Thyroid gland (tissue), 4 donors: ENCODE data around the gene ADCY7.

Source experiments
- POLR2A ChIP-seq, 2 donors: fragments of 450-650 bp; IDR thresholded peaks; one replicate each; pipeline ENCODE4 v1.6.1; 2017; ENCODE audit warnings: antibody characterized with exemption in 2 of 2, mild to moderate bottlenecking in 2 of 2, moderate library complexity in 1 of 2
- TF ChIP-seq, protein P1 (sequence below), 6 experiments: fragments of 200-600 bp in 3 of 6; fragments of 450-650 bp in 3 of 6; sonication (generic) in 3 of 6; IDR thresholded peaks; one replicate each; pipeline ENCODE4 v1.5.1; 2016 to 2019; ENCODE audit warnings: antibody characterized with exemption in 6 of 6, mild to moderate bottlenecking in 2 of 6, inconsistent platforms in 1 of 6, moderate library complexity in 1 of 6

DNA sequence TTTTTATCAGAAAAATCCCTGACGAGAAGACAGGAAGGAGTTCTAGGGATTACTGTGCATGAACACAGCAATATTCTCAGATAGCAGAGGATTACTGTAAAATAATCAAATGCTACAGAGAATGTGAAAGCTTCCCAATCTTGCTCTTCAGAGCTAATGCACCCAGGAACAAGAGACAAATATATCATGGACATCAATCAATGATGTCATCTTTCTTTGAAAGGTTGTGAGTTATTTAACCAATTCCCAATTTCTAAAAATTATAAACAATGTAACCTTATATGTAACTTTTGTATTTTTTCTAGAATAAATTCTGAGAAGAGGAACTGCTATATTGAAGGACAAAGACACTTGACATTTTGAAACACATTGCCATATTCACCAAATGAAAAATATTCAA is 56.0 kb downstream of the ADCY7 start:
- TF ChIP-seq POLR2A (IDR thresholded peaks at IDR 0.05): no peak
- TF ChIP-seq, protein P1, sequence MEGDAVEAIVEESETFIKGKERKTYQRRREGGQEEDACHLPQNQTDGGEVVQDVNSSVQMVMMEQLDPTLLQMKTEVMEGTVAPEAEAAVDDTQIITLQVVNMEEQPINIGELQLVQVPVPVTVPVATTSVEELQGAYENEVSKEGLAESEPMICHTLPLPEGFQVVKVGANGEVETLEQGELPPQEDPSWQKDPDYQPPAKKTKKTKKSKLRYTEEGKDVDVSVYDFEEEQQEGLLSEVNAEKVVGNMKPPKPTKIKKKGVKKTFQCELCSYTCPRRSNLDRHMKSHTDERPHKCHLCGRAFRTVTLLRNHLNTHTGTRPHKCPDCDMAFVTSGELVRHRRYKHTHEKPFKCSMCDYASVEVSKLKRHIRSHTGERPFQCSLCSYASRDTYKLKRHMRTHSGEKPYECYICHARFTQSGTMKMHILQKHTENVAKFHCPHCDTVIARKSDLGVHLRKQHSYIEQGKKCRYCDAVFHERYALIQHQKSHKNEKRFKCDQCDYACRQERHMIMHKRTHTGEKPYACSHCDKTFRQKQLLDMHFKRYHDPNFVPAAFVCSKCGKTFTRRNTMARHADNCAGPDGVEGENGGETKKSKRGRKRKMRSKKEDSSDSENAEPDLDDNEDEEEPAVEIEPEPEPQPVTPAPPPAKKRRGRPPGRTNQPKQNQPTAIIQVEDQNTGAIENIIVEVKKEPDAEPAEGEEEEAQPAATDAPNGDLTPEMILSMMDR (IDR thresholded peaks at IDR 0.05): no peak
